HepG2 (cell line): ENCODE measurements around the gene KRT3. TPM values are rescaled to one million over a fixed set of nuclear protein-coding genes. Genes with fewer than 3 reads are reported as not detected.

Experiments
- ATAC-seq: fragments of 200-7000 bp; cut with Tn5 transposase; 3 replicates; pipeline ENCODE4 v1.9.1; 2020; ENCODE audit warnings: mild to moderate bottlenecking, moderate library complexity
- BruUV-seq: library from RNA; stranded (reverse); fragments of 400-500 nt; replicated peaks from 2 replicates; lab custom pipeline; 2021; lab: Mats Ljungman, UMichigan
- CTCF ChIA-PET: fragments of 300-600 bp; formaldehyde crosslinking; extraction: SDS; loops from one replicate; lab custom pipeline; 2021; ENCODE audit warnings: low total read pairs, inconsistent platforms, low intra/inter-chr PET ratio; lab: Yijun Ruan, JAX
- POLR2A ChIA-PET: fragments of 350-600 bp; sonication (Branson Sonifier 250); formaldehyde crosslinking; loops from one replicate; lab custom pipeline; 2020; ENCODE audit warnings: antibody characterized with exemption, inconsistent platforms; lab: Yijun Ruan, JAX
- DNase-seq: peaks from one replicate; pipeline ENCODE4 v3.0.0-alpha.2; 2015; ENCODE audit warnings: low spot score
- FAIRE-seq: peaks from 3 replicates; lab custom pipeline; 2011; peaks lifted over from hg19 to GRCh38; lab: Jason Lieb, UNC
- H2AFZ ChIP-seq: one replicate; pipeline ENCODE4 v1.6.1; 2011; ENCODE audit warnings: low read length, inconsistent platforms
- H3K27ac ChIP-seq: fragments of 300-600 bp; 3 replicates; pipeline ENCODE4 v1.8.0; 2011; ENCODE audit warnings: mixed run types, mild to moderate bottlenecking, mixed read lengths, low read length, inconsistent platforms; ENCODE audit not compliant: insufficient read depth; ENCODE audit errors: extremely low read length
- H3K27me3 ChIP-seq, 2 experiments: fragments of 200-600 bp in 1 of 2; 2 replicates in 1 of 2; 3 replicates in 1 of 2; pipeline versions ENCODE4 v1.6.0 to v1.8.0; 2011; ENCODE audit warnings: low read length in 2 of 2, mild to moderate bottlenecking in 2 of 2, moderate library complexity in 2 of 2, inconsistent platforms in 1 of 2; ENCODE audit not compliant: insufficient read depth in 2 of 2, control insufficient read depth in 1 of 2
- H3K36me3 ChIP-seq, 2 experiments: fragments of 200-600 bp in 1 of 2; replicated peaks in 1 of 2; 2 replicates in 1 of 2; 3 replicates in 1 of 2; pipeline versions ENCODE4 v1.5.1 to v1.8.0; 2011; ENCODE audit warnings: low read length in 2 of 2, inconsistent platforms in 1 of 2; ENCODE audit not compliant: insufficient read depth in 2 of 2, control insufficient read depth in 1 of 2
- H3K4me1 ChIP-seq: 2 replicates; pipeline ENCODE4 v1.5.1; 2012; ENCODE audit warnings: low read length, inconsistent platforms; ENCODE audit not compliant: insufficient read depth
- H3K4me2 ChIP-seq: 2 replicates; pipeline ENCODE4 v1.6.0; 2011; ENCODE audit warnings: low read depth, low read length, inconsistent platforms
- H3K4me3 ChIP-seq, 3 experiments: fragments of 200-600 bp in 1 of 3; sonication (generic), shearing (Covaris generic) in 1 of 3; replicated peaks in 1 of 3; 2 replicates each; pipeline ENCODE4 v1.5.1; 2011 to 2016; ENCODE audit warnings: low read length in 3 of 3, inconsistent platforms in 2 of 3, low read depth in 2 of 3, mild to moderate bottlenecking in 2 of 3, control low read depth in 1 of 3, mixed read lengths in 1 of 3; ENCODE audit not compliant: insufficient read depth in 1 of 3
- H3K79me2 ChIP-seq: one replicate; pipeline ENCODE4 v1.6.1; 2011; ENCODE audit warnings: low read length, inconsistent platforms; ENCODE audit not compliant: insufficient read depth
- H3K9ac ChIP-seq: 2 replicates; pipeline ENCODE4 v1.6.0; 2011; ENCODE audit warnings: mild to moderate bottlenecking, low read depth, low read length, inconsistent platforms; ENCODE audit not compliant: insufficient read depth
- H3K9me3 ChIP-seq: 2 replicates; pipeline ENCODE4 v1.5.1; 2012; ENCODE audit warnings: mild to moderate bottlenecking, low read length
- H4K20me1 ChIP-seq: 2 replicates; pipeline ENCODE4 v1.6.0; 2011; ENCODE audit warnings: inconsistent platforms, mild to moderate bottlenecking, low read length, moderate library complexity; ENCODE audit not compliant: insufficient read depth
- ARHGAP35 ChIP-seq: sonication (generic); formaldehyde crosslinking; IDR thresholded peaks from 2 replicates; pipeline ENCODE4 v1.9.0; 2022; ENCODE audit warnings: mild to moderate bottlenecking, inconsistent platforms, moderate library complexity, missing genetic modification reagents, borderline replicate concordance
- ATRX ChIP-seq: sonication (generic); formaldehyde crosslinking; IDR thresholded peaks from 2 replicates; pipeline ENCODE4 v1.4.0; 2020; ENCODE audit warnings: missing genetic modification reagents, borderline replicate concordance
- CBX2 ChIP-seq, 2 experiments: fragments of 200-600 bp in 1 of 2; sonication (generic); formaldehyde crosslinking in 1 of 2; IDR thresholded peaks; 2 replicates each; pipeline versions ENCODE4 v1.7.0 to v1.8.1; 2018 to 2022; ENCODE audit warnings: low read depth in 2 of 2, low read length in 1 of 2, mild to moderate bottlenecking in 1 of 2, missing genetic modification reagents in 1 of 2
- CERS6 ChIP-seq: sonication (generic); formaldehyde crosslinking; IDR thresholded peaks from 2 replicates; pipeline ENCODE4 v1.5.0; 2020; ENCODE audit warnings: missing genetic modification reagents
- GLI4 ChIP-seq: sonication (generic); formaldehyde crosslinking; IDR thresholded peaks from 2 replicates; pipeline ENCODE4 v1.5.1; 2020; ENCODE audit warnings: missing genetic modification reagents, mild to moderate bottlenecking, moderate library complexity, borderline replicate concordance
- KDM5B ChIP-seq: sonication (generic); formaldehyde crosslinking; IDR thresholded peaks from 2 replicates; pipeline ENCODE4 v1.4.0; 2020; ENCODE audit warnings: missing genetic modification reagents, mild to moderate bottlenecking, borderline replicate concordance
- KLF12 ChIP-seq: sonication (generic); formaldehyde crosslinking; IDR thresholded peaks from 2 replicates; pipeline ENCODE4 v1.4.0; 2020; ENCODE audit warnings: missing genetic modification reagents, borderline replicate concordance
- KLF6 ChIP-seq: IDR thresholded peaks from 2 replicates; pipeline ENCODE4 v1.8.0; 2016; ENCODE audit warnings: missing biosample characterization, missing genetic modification reagents
- MAF1 ChIP-seq: sonication (generic); formaldehyde crosslinking; IDR thresholded peaks from 2 replicates; pipeline ENCODE4 v1.5.0; 2020; ENCODE audit warnings: missing genetic modification reagents, borderline replicate concordance
- MXD1 ChIP-seq: sonication (generic); formaldehyde crosslinking; IDR thresholded peaks from 2 replicates; pipeline ENCODE4 v1.4.0; 2020; ENCODE audit warnings: mild to moderate bottlenecking, missing genetic modification reagents
- SNAPC2 ChIP-seq: sonication (generic); formaldehyde crosslinking; IDR thresholded peaks from 2 replicates; pipeline ENCODE4 v1.8.1; 2022; ENCODE audit warnings: mild to moderate bottlenecking, missing genetic modification reagents
- TCF7 ChIP-seq: sonication (generic); IDR thresholded peaks from 2 replicates; pipeline ENCODE4 v1.6.1; 2016; ENCODE audit warnings: antibody characterized with exemption, low read depth
- TEAD2 ChIP-seq: sonication (generic); formaldehyde crosslinking; IDR thresholded peaks from 2 replicates; pipeline ENCODE4 v1.9.0; 2021; ENCODE audit warnings: missing genetic modification reagents
- YEATS4 ChIP-seq: sonication (generic); formaldehyde crosslinking; IDR thresholded peaks from 2 replicates; pipeline ENCODE4 v1.4.0; 2020; ENCODE audit warnings: missing genetic modification reagents, borderline replicate concordance
- ZNF264 ChIP-seq: sonication (generic); formaldehyde crosslinking; IDR thresholded peaks from 2 replicates; pipeline ENCODE4 v1.4.0; 2020; ENCODE audit warnings: missing genetic modification reagents
- ZNF333 ChIP-seq: sonication (generic); formaldehyde crosslinking; IDR thresholded peaks from 2 replicates; pipeline ENCODE4 v1.4.0; 2020; ENCODE audit warnings: mild to moderate bottlenecking, missing genetic modification reagents, borderline replicate concordance
- ZNF737 ChIP-seq: sonication (generic); formaldehyde crosslinking; IDR thresholded peaks from 2 replicates; pipeline ENCODE4 v1.5.0; 2020; ENCODE audit warnings: missing genetic modification reagents, mild to moderate bottlenecking, borderline replicate concordance
- ZNF788 ChIP-seq: sonication (generic); formaldehyde crosslinking; IDR thresholded peaks from 2 replicates; pipeline ENCODE4 v1.5.0; 2020; ENCODE audit warnings: mild to moderate bottlenecking, missing genetic modification reagents, borderline replicate concordance
- ZNF879 ChIP-seq: sonication (generic); formaldehyde crosslinking; IDR thresholded peaks from 2 replicates; pipeline ENCODE4 v1.8.1; 2023; ENCODE audit warnings: missing genetic modification reagents
- ZSCAN29 ChIP-seq: sonication (generic); formaldehyde crosslinking; conservative IDR thresholded peaks from 2 replicates; pipeline ENCODE4 v1.4.0; 2020; ENCODE audit warnings: mild to moderate bottlenecking, missing genetic modification reagents
- whole genome bisulfite sequencing: methylation state at CpG from one replicate; pipeline ENCODE4 v1.1.6; 2017; ENCODE audit warnings: low lambda C conversion rate; 5-methylcytosine and 5-hydroxymethylcytosine counted together
- in situ Hi-C: cut with HindIII; loops from 2 replicates; pipeline ENCODE4 v1.10.0; 2017; ENCODE audit warnings: low pct_unique_long_range_greater_than_20kb; ENCODE audit not compliant: extremely low pct_ligation_motif_present
- intact Hi-C: fragments of 100-400 bp; cut with micrococcal nuclease; formaldehyde crosslinking; loops from one replicate; pipeline ENCODE4 v1.10.0; 2022; ENCODE audit not compliant: unreplicated experiment
- polyA plus RNA-seq, 8 experiments: library from polyadenylated mRNA; depleted of rRNA in 3 of 8; stranded (reverse) in 7 of 8; unstranded in 1 of 8; fragments of >200 nt; fragmentation: Illumina TruSeq in 4 of 8; extraction: Trizol in 4 of 8; gene quantifications; 2 replicates each; pipeline versions ENCODE4 v1.2.1 to v1.2.3, GENCODE V29; 2011 to 2016; ENCODE audit warnings: low read depth in 4 of 8, missing spikeins in 1 of 8, mixed read lengths in 1 of 8; ENCODE audit not compliant: insufficient read depth in 1 of 8
- total RNA-seq, 5 experiments: library from RNA; depleted of rRNA; stranded (reverse); fragments of >200 nt; fragmentation: Illumina TruSeq; extraction: Trizol; gene quantifications; 2 replicates each; pipeline ENCODE4 v1.2.3, GENCODE V29; 2016; ENCODE audit warnings: low read depth in 1 of 5

Gene KRT3
- total and polyA plus RNA-seq, 2 of the 13 experiments (the other 11 are each of a cell fraction or from before 2014, with no cell fraction given), result not detected

- POLR2A ChIA-PET, result no interaction called here
- Histone ChIP-seq H2AFZ (no peak overlapping the region), H3K4me3 (no peak overlapping the region), H3K9me3 (no peaks in the 10 kb centered on the region), H3K36me3 (no peaks in the 10 kb centered on the region), H3K9ac (no peak overlapping the region), H3K27ac (no peak overlapping the region), H3K27me3 (peaks cover 0 to 23% of the 10 kb centered on the region in 2 experiments; a peak in 4 of 5 replicates), H3K79me2 (no peaks in the 10 kb centered on the region), H3K4me1 (no peaks in the 10 kb centered on the region), H3K4me2 (no peak overlapping the region), H4K20me1 (no peaks in the 10 kb centered on the region)
- no peak for FAIRE-seq
- no peak for DNase-seq
- CTCF ChIA-PET, result no interaction called here
- intact Hi-C loops, result no loop called here
- BruUV-seq, result no TSS peak
- in situ Hi-C loops, result no loop called here
- no peak for TF ChIP-seq GLI4
- no peak for TF ChIP-seq ZNF264 (CRISPR knock-in tag)
- TF ChIP-seq MXD1, result no peak
- no peak for TF ChIP-seq SNAPC2
- TF ChIP-seq ATRX (CRISPR knock-in tag), result no peak
- TF ChIP-seq ZNF788 (CRISPR knock-in tag), result no peak
- no peak for TF ChIP-seq ARHGAP35
- no peak for TF ChIP-seq KDM5B
- no peak for TF ChIP-seq TEAD2 (CRISPR knock-in tag)
- TF ChIP-seq CERS6 (CRISPR knock-in tag), result no peak
- TF ChIP-seq ZNF333 (CRISPR knock-in tag), result no peak
- TF ChIP-seq KLF12 (CRISPR knock-in tag), result no peak
- no peak for TF ChIP-seq CBX2 (IDR thresholded peaks at IDR 0.05; ENCODE audit: low read depth, low read length)
- no peak for TF ChIP-seq CBX2 (CRISPR knock-in tag; IDR thresholded peaks at IDR 0.05; ENCODE audit: low read depth)
- no peak for TF ChIP-seq ZNF737 (CRISPR knock-in tag)
- no peak for TF ChIP-seq TCF7
- TF ChIP-seq MAF1 (CRISPR knock-in tag), result no peak
- TF ChIP-seq ZSCAN29 (CRISPR knock-in tag), result no peak
- no peak for TF ChIP-seq KLF6
- no peak for TF ChIP-seq ZNF879 (CRISPR knock-in tag)
- no peak for TF ChIP-seq YEATS4 (CRISPR knock-in tag)
- ATAC-seq, result no peak
- WGBS, result 18% methylated on average over 2 of the region's 4 CpGs
Observed at GRCh38 chr12:52772188-52772587, 23.7 kb downstream of the KRT3 start.
